ENCODE results near the gene MYO7A.

The MYO7A gene

DNA sequence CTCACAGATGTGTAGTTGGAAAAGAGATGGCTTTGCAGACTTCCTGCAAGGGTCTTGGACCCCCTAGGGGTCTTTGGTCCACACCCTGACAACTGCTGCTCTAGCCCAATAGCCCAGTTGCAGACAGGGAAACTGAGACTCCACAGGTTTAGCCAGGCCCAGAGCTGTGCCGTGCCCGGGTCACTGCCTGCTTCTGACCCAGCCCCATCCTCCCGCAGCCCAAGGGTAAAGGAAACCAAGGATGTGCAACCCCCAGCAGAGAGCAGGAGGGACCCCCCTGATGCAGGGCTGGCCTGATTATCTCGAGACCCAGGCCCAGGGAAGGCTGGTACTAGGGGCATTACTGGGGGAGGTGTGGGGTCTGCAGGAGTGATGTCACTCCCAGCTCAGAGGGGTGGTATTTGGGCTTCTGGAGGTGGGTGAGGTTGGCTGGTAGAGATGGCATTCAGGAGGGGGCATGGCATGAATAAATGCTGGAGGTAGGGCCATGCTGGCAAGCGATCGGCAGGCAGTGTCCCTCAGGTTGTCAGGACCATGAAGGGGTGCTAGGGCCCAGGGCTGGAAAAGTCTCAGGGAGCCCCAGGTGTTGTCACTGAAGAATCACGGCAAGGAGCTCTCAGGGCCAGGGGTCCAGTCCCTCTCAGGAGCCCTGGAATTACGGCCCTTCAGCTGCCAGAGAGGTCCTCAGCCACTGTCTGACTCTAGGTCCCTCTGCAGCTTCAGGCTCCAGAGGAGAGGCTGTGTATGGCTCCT lies 21.1 kb downstream of the MYO7A start:
- DNase-seq: no peak

DNA sequence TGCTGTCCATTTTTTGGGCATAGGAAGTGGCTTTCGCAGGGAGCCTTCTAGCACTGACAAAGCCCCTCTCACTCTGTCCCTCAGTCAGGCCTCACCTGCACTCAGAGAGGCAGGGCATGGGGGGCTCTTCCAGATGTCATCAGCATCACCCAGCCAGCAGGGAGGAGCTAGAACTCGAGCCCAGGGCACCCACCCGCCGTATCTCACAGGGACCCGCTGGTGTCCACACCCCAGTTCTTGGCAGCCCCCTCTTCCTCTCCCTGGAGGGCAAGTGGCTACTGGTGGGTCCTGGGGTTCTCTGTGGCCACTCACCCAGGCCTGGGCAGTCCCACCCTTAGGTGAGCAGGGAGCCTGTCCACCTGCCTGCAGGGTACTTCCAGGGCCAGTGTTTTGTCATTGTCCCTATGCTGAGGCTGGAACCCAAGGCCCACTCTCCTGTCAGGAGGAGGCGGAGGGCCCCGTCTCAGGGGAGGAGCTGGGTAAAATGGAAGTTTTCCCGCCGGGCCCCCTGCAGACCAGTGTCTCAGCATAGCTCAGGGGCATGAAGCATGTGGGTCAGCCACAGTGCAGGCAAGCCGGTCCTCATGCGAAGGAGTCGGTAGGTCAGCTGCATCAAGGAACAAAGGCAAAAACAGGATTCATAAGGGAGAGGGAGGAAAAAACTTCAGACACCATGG lies 21.8 kb downstream of the MYO7A start:
- DNase-seq: no peak

GRCh38 chr11:77150836-77151235 lies 22.8 kb downstream of the MYO7A start:
- no peak for DNase-seq

DNA sequence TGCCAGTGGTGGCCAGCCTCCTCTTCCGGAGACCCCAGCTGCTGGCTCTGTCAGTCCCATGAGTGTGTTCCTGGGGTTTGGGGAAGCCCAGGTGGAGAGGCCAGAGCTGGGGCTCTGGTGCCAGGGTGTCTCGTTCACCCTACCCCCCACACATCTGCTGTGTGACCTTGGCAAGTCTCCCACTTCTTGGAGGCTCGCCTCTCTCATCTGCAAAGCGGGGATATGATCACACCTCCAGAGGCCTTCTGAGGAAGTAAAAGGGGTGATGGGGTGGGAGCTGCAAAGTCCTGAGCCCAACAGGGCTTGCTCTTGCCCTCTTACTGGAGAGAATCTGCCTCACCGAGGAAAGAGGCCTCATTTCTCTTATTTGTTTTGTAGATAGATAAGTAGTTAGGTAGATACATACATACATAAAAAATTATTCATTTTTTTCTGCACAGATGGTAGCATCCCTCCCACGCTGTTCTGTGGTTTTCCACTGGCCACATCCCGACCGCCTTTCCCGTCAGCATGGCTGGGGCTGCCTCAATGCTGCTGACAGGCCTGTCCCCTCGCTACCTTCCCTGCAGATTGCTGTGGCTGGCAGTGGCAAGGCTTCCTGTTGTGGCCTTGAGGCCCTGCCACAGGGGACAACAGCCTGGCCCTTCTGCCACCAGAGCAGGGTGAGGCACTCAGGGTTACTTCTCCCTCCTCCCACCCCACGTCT lies 23.9 kb downstream of the MYO7A start:
- peak; percentile 35 for DNase-seq

DNA sequence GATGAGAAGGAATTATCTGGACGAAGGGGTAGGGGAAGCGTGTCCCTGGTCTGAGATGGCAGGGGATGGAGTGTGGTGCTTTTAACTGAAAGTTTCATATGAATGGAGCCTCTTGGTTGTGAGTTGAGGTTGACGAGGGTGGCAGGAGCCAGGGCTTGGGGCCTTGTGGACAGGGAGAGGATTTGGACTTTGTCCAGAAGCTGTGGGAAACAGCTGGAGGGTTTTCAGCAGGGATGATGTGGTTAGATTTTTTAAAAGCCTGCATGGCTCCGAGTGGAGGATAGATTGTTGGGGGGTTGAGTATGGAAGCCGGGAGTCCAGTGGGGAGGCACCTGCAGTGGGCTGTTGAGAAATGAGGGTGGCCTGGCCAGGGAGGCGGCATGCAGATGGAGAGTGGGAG lies 24.8 kb downstream of the MYO7A start:
- peak; percentile 37 for DNase-seq

DNA sequence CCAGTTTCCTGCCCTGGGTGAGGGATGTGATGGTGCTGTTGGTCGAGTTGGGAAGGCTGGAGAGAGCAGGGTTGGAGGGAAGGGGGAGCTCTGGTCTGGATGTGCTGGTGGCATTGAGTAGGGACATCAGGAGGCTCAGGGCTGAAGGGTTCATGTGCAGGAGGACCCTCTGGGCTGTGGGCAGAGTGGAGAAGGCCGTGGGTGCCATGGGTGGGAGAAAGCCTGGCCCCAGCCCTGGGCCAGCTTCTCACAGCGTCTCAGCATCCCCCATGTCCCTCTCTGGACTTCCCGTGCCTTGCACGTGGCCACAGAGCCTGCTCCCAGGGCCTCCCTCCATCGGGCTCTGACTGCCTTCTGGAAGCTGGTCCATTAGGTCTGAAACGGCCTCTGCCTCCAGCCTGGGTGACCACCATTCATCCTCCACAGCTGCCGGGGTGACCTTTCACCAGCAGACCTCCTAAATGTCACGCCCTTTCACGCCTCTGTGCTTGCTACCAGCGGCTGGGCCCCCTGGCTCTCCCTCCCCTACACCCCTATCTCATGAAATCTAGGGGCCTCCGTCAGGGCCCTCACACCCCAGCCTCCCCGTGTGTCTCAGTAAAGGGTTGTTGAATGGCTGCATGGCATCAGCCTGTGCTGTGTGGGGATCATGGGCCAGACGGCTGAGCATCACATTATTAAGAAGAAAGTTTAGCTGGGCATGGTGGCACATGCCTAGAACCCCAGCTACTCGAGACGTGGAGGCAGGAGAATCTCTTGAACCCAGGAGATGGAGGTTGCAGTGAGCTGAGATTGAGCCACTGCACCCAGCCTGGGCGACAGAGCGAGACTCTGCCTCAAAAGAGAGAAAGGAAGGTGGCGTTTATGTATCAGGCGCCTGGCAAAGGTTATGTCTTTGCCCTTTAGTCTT lies 25.5 kb downstream of the MYO7A start:
- no peak for DNase-seq

DNA sequence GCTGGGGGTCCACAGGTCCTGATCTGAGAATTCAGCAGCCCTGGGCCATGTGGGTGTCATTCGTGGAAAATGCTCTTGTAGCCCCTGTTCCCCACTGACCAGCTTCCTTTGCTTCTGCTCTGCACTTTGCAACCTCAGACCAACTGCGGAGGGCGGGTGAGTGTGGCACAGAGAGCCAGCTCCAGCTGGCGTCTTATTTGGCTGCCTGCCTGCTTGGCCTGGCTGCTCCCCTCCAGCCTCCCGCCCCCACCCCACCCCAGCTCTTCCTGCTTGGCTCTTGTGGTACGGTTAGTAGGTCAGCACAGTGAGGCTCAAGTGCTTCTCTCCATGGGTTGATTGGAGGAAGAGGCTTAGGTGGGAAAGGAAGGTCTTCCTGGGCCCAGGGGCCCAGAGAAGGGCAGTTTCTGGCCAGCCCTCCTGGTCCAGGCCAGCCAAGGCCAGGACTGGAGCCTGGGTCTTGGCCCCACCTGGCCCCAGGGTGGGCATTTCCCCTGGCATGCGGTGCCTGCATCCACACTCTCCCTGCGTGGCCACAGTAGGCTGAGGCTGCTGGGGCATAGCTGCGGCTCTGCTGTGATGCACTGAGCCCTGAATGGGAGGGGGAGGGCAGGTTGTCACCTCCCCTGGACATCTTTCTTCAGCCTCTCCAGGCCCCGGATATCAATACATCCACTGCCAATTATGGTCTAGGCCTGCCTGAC lies 26.5 kb downstream of the MYO7A start:
- no peak for DNase-seq

DNA sequence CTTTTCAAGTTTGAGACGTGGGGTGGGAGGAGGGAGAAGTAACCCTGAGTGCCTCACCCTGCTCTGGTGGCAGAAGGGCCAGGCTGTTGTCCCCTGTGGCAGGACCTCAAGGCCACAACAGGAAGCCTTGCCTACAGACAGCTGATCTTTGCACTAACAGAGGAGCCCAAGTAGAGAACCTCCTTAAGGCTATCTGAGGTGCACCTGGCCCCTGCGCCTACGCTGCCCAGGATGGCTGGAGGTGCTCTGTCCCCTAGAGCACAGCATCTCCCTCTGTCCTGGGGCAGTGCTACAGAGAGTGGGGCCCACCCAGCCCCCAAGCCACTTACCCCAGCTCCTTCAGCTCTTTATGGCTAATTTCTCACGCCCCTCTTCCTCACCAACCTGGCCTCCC lies 27.0 kb downstream of the MYO7A start:
- DNase-seq: no peak

- DNase-seq: no peak
Observed at GRCh38 chr11:77155556-77156130, 27.6 kb downstream of the MYO7A start.

- DNase-seq: no peak
Observed at GRCh38 chr11:77156396-77157195, 28.6 kb downstream of the MYO7A start.

DNA sequence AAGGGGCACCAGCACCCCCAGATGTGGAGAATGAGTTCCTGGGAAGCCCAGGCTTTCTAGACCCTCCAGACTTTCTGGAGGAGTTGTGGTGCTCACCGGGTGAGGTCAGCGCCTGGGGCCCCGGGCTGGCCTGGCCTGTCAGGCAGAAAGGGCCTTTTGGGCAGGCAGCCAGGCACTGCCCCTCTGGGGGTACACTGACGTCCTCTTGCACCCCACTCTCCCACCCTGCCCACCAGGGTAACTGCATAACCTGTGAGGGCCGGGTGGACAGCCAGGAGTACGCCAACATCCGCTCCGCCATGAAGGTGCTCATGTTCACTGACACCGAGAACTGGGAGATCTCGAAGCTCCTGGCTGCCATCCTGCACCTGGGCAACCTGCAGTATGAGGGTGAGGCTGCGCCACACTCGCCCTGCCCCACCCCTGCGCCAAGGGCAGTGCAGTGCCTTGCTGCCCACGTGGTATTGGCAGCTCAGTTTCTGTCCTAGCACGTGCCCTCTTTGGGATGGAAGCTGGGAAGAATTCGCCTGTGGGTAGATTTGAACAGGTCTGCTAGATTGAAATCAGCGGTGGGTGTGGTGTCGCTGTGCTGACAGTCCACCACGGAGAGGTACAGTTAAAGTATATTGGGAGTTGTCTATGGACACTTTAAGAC lies 30.1 kb downstream of the MYO7A start:
- no peak for DNase-seq

GRCh38 chr11:77159219-77159936 lies 31.3 kb downstream of the MYO7A start:
- DNase-seq: no peak

GRCh38 chr11:77159937-77160495 lies 32.0 kb downstream of the MYO7A start:
- no peak for DNase-seq

- no peak for DNase-seq
Observed at GRCh38 chr11:77163271-77163670, 35.2 kb downstream of the MYO7A start.

DNA sequence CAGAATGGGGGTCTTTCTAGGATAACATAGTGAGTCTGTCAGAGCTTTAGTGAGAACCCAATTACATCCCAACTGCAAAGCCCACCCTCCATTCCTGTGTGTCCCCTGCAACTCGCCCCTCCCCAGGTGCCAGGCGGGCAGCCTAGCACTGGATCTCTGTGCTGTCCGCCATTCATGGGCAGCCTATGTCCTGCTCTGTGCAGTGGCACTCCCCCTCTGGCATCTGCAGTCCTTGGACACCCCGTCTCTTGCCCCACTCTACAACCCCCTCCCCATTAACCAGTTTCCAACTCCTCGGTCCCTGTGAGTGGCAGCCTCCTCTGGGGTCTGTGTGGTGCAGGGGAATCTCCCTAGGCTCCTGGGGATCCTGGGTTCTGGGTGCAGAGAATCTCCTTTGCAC lies 37.0 kb downstream of the MYO7A start:
- no peak for DNase-seq

GRCh38 chr11:77166021-77166420 lies 38.0 kb downstream of the MYO7A start:
- DNase-seq: no peak

GRCh38 chr11:77167111-77167626 lies 39.1 kb downstream of the MYO7A start:
- DNase-seq: no peak

GRCh38 chr11:77167791-77168190 lies 39.7 kb downstream of the MYO7A start:
- DNase-seq: no peak

DNA sequence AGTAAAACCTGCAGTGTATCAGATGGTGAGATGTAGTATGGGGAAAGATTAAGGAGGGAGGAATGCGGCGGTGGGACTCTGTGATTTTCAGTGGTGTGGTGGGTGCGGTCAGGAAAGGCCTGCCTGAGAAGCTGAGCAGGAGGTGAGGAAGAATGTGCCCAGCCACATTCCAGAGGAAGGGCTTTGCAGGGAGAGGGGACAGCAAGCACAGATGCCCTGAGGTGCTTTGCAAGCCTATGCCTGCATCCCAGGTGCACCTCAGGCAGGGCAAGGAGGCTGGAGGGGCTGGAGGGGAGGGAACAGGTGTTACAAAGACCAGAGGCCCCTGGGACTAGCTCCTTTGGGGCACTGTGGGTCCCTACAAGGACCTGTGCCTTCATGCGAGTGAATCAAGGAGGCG lies 42.1 kb downstream of the MYO7A start:
- DNase-seq: no peak

Measured in fibroblast of upper back skin (primary cell).